K562 (cell line): ENCODE measurements around the gene HMGXB3. TPM values are rescaled to one million over a fixed set of nuclear protein-coding genes. Genes with fewer than 3 reads are reported as not detected.

Experiments used
- BHLHE40 ChIP-seq: IDR thresholded peaks from 2 replicates; pipeline ENCODE4 v1.6.1; 2011; ENCODE audit warnings: low read length, improper control_type of control experiment
- CREB1 ChIP-seq, 2 experiments: sonication (generic) in 1 of 2; formaldehyde crosslinking in 1 of 2; IDR thresholded peaks; 2 replicates each; pipeline versions ENCODE4 v1.6.1 to v1.8.0; 2012 to 2022; ENCODE audit warnings: inconsistent platforms in 1 of 2, mild to moderate bottlenecking in 1 of 2, missing genetic modification reagents in 1 of 2, moderate library complexity in 1 of 2
- ELF2 ChIP-seq: fragments of 250-450 bp; sonication (Bioruptor Pico); IDR thresholded peaks from 2 replicates; pipeline ENCODE4 v1.5.0; 2021; ENCODE audit warnings: mild to moderate bottlenecking
- TARDBP ChIP-seq: fragments of 450-650 bp; IDR thresholded peaks from 2 replicates; pipeline ENCODE4 v1.6.1; 2016
- THRB ChIP-seq: fragments of 450-650 bp; formaldehyde crosslinking; conservative IDR thresholded peaks from 2 replicates; pipeline ENCODE4 v1.4.0; 2022; ENCODE audit warnings: mild to moderate bottlenecking, missing genetic modification characterization
- YY1 ChIP-seq, 3 experiments: IDR thresholded peaks; 2 replicates each; pipeline ENCODE4 v1.6.1; 2011; ENCODE audit warnings: low read length in 2 of 3, mild to moderate bottlenecking in 2 of 3, moderate library complexity in 2 of 3, borderline replicate concordance in 1 of 3, control low read depth in 1 of 3, low read depth in 1 of 3; ENCODE audit not compliant: insufficient read depth in 3 of 3, insufficient replicate concordance in 2 of 3, control insufficient read depth in 1 of 3, insufficient read length in 1 of 3; ENCODE audit errors: extremely low read depth in 1 of 3
- polyA plus RNA-seq, 8 experiments: library from polyadenylated mRNA; depleted of rRNA in 4 of 8; stranded (reverse) in 5 of 8; unstranded in 3 of 8; fragments of >200 nt; fragmentation: Nextera tagmentation in 2 of 8; fragmentation: Illumina TruSeq in 1 of 8; extraction: Ambion mirVana in 2 of 8; extraction: Trizol in 1 of 8; gene quantifications; 2 replicates each; pipeline versions ENCODE4 v1.2.1 to v1.2.3, GENCODE V29; 2011 to 2014; ENCODE audit warnings: inconsistent platforms in 1 of 8, missing spikeins in 1 of 8
- total RNA-seq, 7 experiments: library from RNA; depleted of rRNA in 6 of 7; stranded (reverse); fragments of >200 nt in 6 of 7; fragmentation: Illumina TruSeq in 2 of 7; extraction: Trizol in 2 of 7; gene quantifications; 2 replicates each; pipeline versions ENCODE4 v1.2.1 to v1.2.3, GENCODE V29; 2011 to 2021; ENCODE audit warnings: low replicate concordance in 1 of 7
- TF ChIP-seq, protein P1 (sequence below): fragments of 200-600 bp; sonication (generic); IDR thresholded peaks from one replicate; pipeline ENCODE4 v1.6.1; 2012; ENCODE audit warnings: mild to moderate bottlenecking, low read depth, low read length, inconsistent platforms
- TF ChIP-seq, protein P2 (sequence below), 3 experiments: fragments of 200-800 bp in 1 of 3; fragments of 250-450 bp in 1 of 3; fragments of 450-650 bp in 1 of 3; sonication (Bioruptor Pico) in 1 of 3; sonication (Bioruptor generic) in 1 of 3; formaldehyde crosslinking in 1 of 3; IDR thresholded peaks; 2 replicates each; pipeline versions ENCODE4 v1.6.1 to v1.8.0; 2016 to 2022; ENCODE audit warnings: mild to moderate bottlenecking in 2 of 3, missing genetic modification characterization in 2 of 3, missing compliant biosample characterization in 1 of 3, moderate library complexity in 1 of 3

Gene HMGXB3
- total and polyA plus RNA-seq, 9 of the 15 experiments (the other 6 are each of a cell fraction or from before 2014, with no cell fraction given), result 1.8 to 44.1 (median 32.2) TPM

DNA sequence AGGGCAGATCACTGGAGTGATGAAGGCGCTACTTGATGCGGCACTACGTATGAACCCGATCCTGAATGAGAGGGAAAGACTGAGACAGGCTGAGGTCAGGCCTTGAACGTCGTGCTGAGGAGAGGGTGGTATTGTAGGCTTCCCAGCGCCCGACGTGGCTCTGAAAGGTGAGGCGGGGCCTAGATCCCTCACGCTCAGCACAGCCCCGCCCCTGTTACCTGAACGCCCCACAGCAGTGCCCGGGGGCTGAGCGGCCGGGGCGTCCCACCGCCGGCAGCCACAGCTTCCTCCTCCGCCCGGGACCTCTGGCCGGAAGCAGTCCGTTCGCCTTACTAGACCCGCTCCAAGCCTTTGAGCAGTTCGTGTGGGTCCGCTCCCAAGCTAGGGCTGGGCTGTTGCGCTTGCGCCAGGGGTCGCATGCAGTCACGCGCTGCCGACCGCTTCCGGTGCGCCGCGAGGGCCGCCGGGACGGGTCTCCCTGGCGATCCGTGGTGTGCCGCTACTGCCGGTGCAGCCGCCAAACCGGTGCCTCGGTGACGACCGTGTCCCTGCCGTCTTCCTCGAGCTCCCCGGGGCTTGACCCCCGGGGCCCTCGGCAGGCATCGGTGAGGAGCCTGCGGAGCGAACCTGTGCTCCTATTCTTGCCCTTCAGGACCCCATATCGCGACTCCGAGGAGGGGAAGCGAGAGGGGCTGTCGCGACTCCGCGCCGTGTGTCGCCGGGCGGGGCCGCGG, at the start of gene HMGXB3, which contains the start of gene TIGD6 (continued):
- TF ChIP-seq, protein P1, sequence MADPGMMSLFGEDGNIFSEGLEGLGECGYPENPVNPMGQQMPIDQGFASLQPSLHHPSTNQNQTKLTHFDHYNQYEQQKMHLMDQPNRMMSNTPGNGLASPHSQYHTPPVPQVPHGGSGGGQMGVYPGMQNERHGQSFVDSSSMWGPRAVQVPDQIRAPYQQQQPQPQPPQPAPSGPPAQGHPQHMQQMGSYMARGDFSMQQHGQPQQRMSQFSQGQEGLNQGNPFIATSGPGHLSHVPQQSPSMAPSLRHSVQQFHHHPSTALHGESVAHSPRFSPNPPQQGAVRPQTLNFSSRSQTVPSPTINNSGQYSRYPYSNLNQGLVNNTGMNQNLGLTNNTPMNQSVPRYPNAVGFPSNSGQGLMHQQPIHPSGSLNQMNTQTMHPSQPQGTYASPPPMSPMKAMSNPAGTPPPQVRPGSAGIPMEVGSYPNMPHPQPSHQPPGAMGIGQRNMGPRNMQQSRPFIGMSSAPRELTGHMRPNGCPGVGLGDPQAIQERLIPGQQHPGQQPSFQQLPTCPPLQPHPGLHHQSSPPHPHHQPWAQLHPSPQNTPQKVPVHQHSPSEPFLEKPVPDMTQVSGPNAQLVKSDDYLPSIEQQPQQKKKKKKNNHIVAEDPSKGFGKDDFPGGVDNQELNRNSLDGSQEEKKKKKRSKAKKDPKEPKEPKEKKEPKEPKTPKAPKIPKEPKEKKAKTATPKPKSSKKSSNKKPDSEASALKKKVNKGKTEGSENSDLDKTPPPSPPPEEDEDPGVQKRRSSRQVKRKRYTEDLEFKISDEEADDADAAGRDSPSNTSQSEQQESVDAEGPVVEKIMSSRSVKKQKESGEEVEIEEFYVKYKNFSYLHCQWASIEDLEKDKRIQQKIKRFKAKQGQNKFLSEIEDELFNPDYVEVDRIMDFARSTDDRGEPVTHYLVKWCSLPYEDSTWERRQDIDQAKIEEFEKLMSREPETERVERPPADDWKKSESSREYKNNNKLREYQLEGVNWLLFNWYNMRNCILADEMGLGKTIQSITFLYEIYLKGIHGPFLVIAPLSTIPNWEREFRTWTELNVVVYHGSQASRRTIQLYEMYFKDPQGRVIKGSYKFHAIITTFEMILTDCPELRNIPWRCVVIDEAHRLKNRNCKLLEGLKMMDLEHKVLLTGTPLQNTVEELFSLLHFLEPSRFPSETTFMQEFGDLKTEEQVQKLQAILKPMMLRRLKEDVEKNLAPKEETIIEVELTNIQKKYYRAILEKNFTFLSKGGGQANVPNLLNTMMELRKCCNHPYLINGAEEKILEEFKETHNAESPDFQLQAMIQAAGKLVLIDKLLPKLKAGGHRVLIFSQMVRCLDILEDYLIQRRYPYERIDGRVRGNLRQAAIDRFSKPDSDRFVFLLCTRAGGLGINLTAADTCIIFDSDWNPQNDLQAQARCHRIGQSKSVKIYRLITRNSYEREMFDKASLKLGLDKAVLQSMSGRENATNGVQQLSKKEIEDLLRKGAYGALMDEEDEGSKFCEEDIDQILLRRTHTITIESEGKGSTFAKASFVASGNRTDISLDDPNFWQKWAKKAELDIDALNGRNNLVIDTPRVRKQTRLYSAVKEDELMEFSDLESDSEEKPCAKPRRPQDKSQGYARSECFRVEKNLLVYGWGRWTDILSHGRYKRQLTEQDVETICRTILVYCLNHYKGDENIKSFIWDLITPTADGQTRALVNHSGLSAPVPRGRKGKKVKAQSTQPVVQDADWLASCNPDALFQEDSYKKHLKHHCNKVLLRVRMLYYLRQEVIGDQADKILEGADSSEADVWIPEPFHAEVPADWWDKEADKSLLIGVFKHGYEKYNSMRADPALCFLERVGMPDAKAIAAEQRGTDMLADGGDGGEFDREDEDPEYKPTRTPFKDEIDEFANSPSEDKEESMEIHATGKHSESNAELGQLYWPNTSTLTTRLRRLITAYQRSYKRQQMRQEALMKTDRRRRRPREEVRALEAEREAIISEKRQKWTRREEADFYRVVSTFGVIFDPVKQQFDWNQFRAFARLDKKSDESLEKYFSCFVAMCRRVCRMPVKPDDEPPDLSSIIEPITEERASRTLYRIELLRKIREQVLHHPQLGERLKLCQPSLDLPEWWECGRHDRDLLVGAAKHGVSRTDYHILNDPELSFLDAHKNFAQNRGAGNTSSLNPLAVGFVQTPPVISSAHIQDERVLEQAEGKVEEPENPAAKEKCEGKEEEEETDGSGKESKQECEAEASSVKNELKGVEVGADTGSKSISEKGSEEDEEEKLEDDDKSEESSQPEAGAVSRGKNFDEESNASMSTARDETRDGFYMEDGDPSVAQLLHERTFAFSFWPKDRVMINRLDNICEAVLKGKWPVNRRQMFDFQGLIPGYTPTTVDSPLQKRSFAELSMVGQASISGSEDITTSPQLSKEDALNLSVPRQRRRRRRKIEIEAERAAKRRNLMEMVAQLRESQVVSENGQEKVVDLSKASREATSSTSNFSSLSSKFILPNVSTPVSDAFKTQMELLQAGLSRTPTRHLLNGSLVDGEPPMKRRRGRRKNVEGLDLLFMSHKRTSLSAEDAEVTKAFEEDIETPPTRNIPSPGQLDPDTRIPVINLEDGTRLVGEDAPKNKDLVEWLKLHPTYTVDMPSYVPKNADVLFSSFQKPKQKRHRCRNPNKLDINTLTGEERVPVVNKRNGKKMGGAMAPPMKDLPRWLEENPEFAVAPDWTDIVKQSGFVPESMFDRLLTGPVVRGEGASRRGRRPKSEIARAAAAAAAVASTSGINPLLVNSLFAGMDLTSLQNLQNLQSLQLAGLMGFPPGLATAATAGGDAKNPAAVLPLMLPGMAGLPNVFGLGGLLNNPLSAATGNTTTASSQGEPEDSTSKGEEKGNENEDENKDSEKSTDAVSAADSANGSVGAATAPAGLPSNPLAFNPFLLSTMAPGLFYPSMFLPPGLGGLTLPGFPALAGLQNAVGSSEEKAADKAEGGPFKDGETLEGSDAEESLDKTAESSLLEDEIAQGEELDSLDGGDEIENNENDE, result peak; percentile 42
- peak; percentile 95 for TF ChIP-seq CREB1 (IDR thresholded peaks at IDR 0.05)
- peak; percentile 95 for TF ChIP-seq CREB1 (CRISPR knock-in tag; IDR thresholded peaks at IDR 0.05)
- 0 out of 2 replicates have a peak, but pooled peaks have one; percentile 46 for TF ChIP-seq TARDBP
- TF ChIP-seq, protein P2, sequence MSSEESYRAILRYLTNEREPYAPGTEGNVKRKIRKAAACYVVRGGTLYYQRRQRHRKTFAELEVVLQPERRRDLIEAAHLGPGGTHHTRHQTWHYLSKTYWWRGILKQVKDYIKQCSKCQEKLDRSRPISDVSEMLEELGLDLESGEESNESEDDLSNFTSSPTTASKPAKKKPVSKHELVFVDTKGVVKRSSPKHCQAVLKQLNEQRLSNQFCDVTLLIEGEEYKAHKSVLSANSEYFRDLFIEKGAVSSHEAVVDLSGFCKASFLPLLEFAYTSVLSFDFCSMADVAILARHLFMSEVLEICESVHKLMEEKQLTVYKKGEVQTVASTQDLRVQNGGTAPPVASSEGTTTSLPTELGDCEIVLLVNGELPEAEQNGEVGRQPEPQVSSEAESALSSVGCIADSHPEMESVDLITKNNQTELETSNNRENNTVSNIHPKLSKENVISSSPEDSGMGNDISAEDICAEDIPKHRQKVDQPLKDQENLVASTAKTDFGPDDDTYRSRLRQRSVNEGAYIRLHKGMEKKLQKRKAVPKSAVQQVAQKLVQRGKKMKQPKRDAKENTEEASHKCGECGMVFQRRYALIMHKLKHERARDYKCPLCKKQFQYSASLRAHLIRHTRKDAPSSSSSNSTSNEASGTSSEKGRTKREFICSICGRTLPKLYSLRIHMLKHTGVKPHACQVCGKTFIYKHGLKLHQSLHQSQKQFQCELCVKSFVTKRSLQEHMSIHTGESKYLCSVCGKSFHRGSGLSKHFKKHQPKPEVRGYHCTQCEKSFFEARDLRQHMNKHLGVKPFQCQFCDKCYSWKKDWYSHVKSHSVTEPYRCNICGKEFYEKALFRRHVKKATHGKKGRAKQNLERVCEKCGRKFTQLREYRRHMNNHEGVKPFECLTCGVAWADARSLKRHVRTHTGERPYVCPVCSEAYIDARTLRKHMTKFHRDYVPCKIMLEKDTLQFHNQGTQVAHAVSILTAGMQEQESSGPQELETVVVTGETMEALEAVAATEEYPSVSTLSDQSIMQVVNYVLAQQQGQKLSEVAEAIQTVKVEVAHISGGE (CRISPR knock-in tag; IDR thresholded peaks at IDR 0.05), result peak; percentile 92 to 99 (median 97)
- peak in 2 of 3 experiments; percentile 70 to 83 for TF ChIP-seq YY1 (IDR thresholded peaks at IDR 0.05; ENCODE audit: borderline replicate concordance in 1 of 3, control insufficient read depth in 1 of 3, extremely low read depth in 1 of 3, insufficient read depth in 3 of 3, insufficient read length in 1 of 3, insufficient replicate concordance in 2 of 3, low read depth in 1 of 3, low read length in 2 of 3)
- TF ChIP-seq THRB (CRISPR knock-in tag), result no peak
- TF ChIP-seq ELF2 (CRISPR knock-in tag), result 0 out of 2 replicates have a peak, but pooled peaks have one; percentile 77
- peak; percentile 95 for TF ChIP-seq BHLHE40
